Esophagus muscularis mucosa (tissue), 4 donors: Measurements from ENCODE around the gene PHF11. TPM values are rescaled to one million over a fixed set of nuclear protein-coding genes. Genes with fewer than 3 reads are reported as not detected.

Experiments
- DNase-seq: peaks from one replicate; pipeline ENCODE4 v3.0.0-alpha.2; 2017; ENCODE audit errors: extremely low spot score
- H3K27ac ChIP-seq, 4 donors: fragments of 200-600 bp; sonication (generic); replicated peaks in 1 of 4; 1 replicate in 3 of 4; 2 replicates in 1 of 4; pipeline ENCODE4 v1.5.1; 2016 to 2019; ENCODE audit warnings: mild to moderate bottlenecking in 1 of 4
- H3K27me3 ChIP-seq, 4 donors: fragments of 200-600 bp; sonication (generic); one replicate each; pipeline versions ENCODE4 v1.5.1 to v1.6.0; 2016 to 2019
- H3K36me3 ChIP-seq, 4 donors: fragments of 200-600 bp; sonication (generic); one replicate each; pipeline ENCODE4 v1.5.1; 2016 to 2019
- H3K4me1 ChIP-seq, 4 donors: fragments of 200-600 bp; sonication (generic); one replicate each; pipeline ENCODE4 v1.5.1; 2016 to 2019
- H3K4me3 ChIP-seq, 4 donors: fragments of 200-600 bp; sonication (generic); 1 replicate in 2 of 4; 2 replicates in 2 of 4; pipeline ENCODE4 v1.5.1; 2016 to 2019; ENCODE audit warnings: mild to moderate bottlenecking in 4 of 4, moderate library complexity in 1 of 4
- H3K9me3 ChIP-seq, 4 donors: fragments of 200-600 bp; sonication (generic); 1 replicate in 3 of 4; 2 replicates in 1 of 4; pipeline ENCODE4 v1.5.1; 2016 to 2019
- CTCF ChIP-seq, 3 experiments: fragments of 200-600 bp in 2 of 3; fragments of 450-650 bp in 1 of 3; sonication (generic) in 2 of 3; IDR thresholded peaks; one replicate each; pipeline ENCODE4 v1.5.1; 2017 to 2019; ENCODE audit warnings: antibody characterized with exemption in 3 of 3, mild to moderate bottlenecking in 2 of 3, moderate library complexity in 1 of 3
- EP300 ChIP-seq: sonication (generic); formaldehyde crosslinking; IDR thresholded peaks from one replicate; pipeline ENCODE4 v1.6.1; 2017; ENCODE audit warnings: antibody characterized with exemption
- POLR2A ChIP-seq: fragments of 450-650 bp; IDR thresholded peaks from one replicate; pipeline ENCODE4 v1.6.1; 2017; ENCODE audit warnings: antibody characterized with exemption, moderate library complexity, mild to moderate bottlenecking, low read depth
- POLR2AphosphoS5 ChIP-seq, 2 donors: sonication (generic); formaldehyde crosslinking; IDR thresholded peaks; one replicate each; pipeline ENCODE4 v1.6.1; 2017; ENCODE audit warnings: antibody characterized with exemption in 2 of 2
- WGBS: methylation state at CpG from one replicate; pipeline ENCODE4 v1.1.5; 2018; 5-methylcytosine and 5-hydroxymethylcytosine counted together
- intact Hi-C: fragments of 100-400 bp; cut with DNase I; formaldehyde crosslinking; loops from one replicate; pipeline ENCODE4 v1.15.1; 2023
- total RNA-seq, 4 donors: library from RNA; depleted of rRNA; stranded (reverse); fragments of >200 nt; gene quantifications; one replicate each; pipeline versions ENCODE4 v1.1.0 to v1.2.1, GENCODE V29; 2016

PHF11 gene
- total RNA-seq, 4 donors from 2014 or later = 27.5 to 54.0 (median 31.2) TPM

GRCh38 chr13:49456156-49456555 lies 39.6 kb upstream of the PHF11 start:
- no peak overlapping the region for H3K27ac ChIP-seq
- intact Hi-C loops = no loop called here
- no peak for TF ChIP-seq CTCF (IDR thresholded peaks at IDR 0.05)
- TF ChIP-seq POLR2A = no peak
- peaks cover 4 to 18% (median 14%) of the 10 kb centered on the region in 4 donors for H3K4me1 ChIP-seq
- DNase-seq = no peak
- WGBS = 96% methylated on average over 1 of the region's 1 CpG
- H3K4me3 ChIP-seq = no peak overlapping the region
- peaks cover 1 to 11% (median 7%) of the 10 kb centered on the region in 4 donors for H3K36me3 ChIP-seq
- no peaks in the 10 kb centered on the region for H3K27me3 ChIP-seq
- no peaks in the 10 kb centered on the region for H3K9me3 ChIP-seq

GRCh38 chr13:49457221-49457620 lies 38.5 kb upstream of the PHF11 start:
- Histone ChIP-seq H3K27ac (no peak overlapping the region), H3K27me3 (no peaks in the 10 kb centered on the region), H3K36me3 (peaks cover 7 to 18% (median 14%) of the 10 kb centered on the region in 4 donors), H3K4me3 (no peak overlapping the region), H3K9me3 (no peaks in the 10 kb centered on the region), H3K4me1 (peaks cover 4 to 18% (median 14%) of the 10 kb centered on the region in 4 donors)
- 79% methylated on average over 7 of the region's 7 CpGs for WGBS
- intact Hi-C loops = no loop called here
- DNase-seq = no peak
- TF ChIP-seq POLR2AphosphoS5 (IDR thresholded peaks at IDR 0.05) = no peak
- no peak for TF ChIP-seq CTCF (IDR thresholded peaks at IDR 0.05)
- TF ChIP-seq POLR2A = no peak
- TF ChIP-seq EP300 = no peak

GRCh38 chr13:49459580-49459979 lies 36.2 kb upstream of the PHF11 start:
- WGBS = 97% methylated on average over 1 of the region's 1 CpG
- intact Hi-C loops = no loop called here

GRCh38 chr13:49464085-49464484 lies 31.7 kb upstream of the PHF11 start:
- no peaks in the 10 kb centered on the region for H3K4me1 ChIP-seq
- H3K4me3 ChIP-seq = no peak overlapping the region
- no peaks in the 10 kb centered on the region for H3K9me3 ChIP-seq
- H3K27me3 ChIP-seq = no peaks in the 10 kb centered on the region
- no peak for DNase-seq
- intact Hi-C loops = no loop called here
- no peak for TF ChIP-seq EP300
- TF ChIP-seq CTCF (IDR thresholded peaks at IDR 0.05) = no peak
- no peak for TF ChIP-seq POLR2AphosphoS5 (IDR thresholded peaks at IDR 0.05)
- TF ChIP-seq POLR2A = no peak
- peaks cover 21 to 78% (median 40%) of the 10 kb centered on the region in 4 donors for H3K36me3 ChIP-seq
- WGBS = 81% methylated on average over 1 of the region's 1 CpG
- H3K27ac ChIP-seq = no peak overlapping the region

More at GRCh38 chr13:49459580-49459979, 36.2 kb upstream of the PHF11 start:
- Histone ChIP-seq H3K9me3 (no peaks in the 10 kb centered on the region), H3K27me3 (no peaks in the 10 kb centered on the region), H3K36me3 (peaks cover 21 to 40% (median 34%) of the 10 kb centered on the region in 4 donors), H3K4me1 (peaks cover 0 to 9% (median 5%) of the 10 kb centered on the region in 4 donors), H3K27ac (no peak overlapping the region), H3K4me3 (no peak overlapping the region)
- TF ChIP-seq POLR2A (no peak), CTCF (IDR thresholded peaks at IDR 0.05) (no peak), POLR2AphosphoS5 (IDR thresholded peaks at IDR 0.05) (no peak)
- no peak for DNase-seq

GRCh38 chr13:49464621-49465325 lies 31.0 kb upstream of the PHF11 start:
- Histone ChIP-seq H3K27ac (no peak overlapping the region), H3K27me3 (no peaks in the 10 kb centered on the region), H3K36me3 (peaks cover 21 to 85% (median 42%) of the 10 kb centered on the region in 4 donors), H3K4me1 (no peaks in the 10 kb centered on the region), H3K9me3 (no peaks in the 10 kb centered on the region), H3K4me3 (no peak overlapping the region)
- TF ChIP-seq CTCF (IDR thresholded peaks at IDR 0.05) = no peak
- no peak for TF ChIP-seq POLR2AphosphoS5 (IDR thresholded peaks at IDR 0.05)
- TF ChIP-seq EP300 = no peak
- no peak for TF ChIP-seq POLR2A
- DNase-seq = no peak
- intact Hi-C loops = no loop called here
- 90% methylated on average over 4 of the region's 4 CpGs for WGBS
